ENCODE measurements around the gene BNIP3. TPM values are rescaled to one million over a fixed set of nuclear protein-coding genes. Genes with fewer than 3 reads are reported as not detected.

The BNIP3 gene
- polyA plus RNA-seq, 1 experiment: 73.5 TPM

- H3K4me3 ChIP-seq (ENCODE audit: low read depth, low read length): no peak overlapping the region
- H3K27me3 ChIP-seq (ENCODE audit: control insufficient read depth, insufficient read depth, low read length): no peaks in the 10 kb centered on the region
- H3K27ac ChIP-seq (ENCODE audit: low read depth, low read length): no peak overlapping the region
- DNase-seq (ENCODE audit: low read depth, low spot score): no peak
- H3K9me3 ChIP-seq (ENCODE audit: control insufficient read depth, insufficient read depth, low read length): peaks cover 3% of the 10 kb centered on the region; the same call in 1 of the 2 replicates
- peak; percentile 28; the same call in 1 of the 2 replicates for TF ChIP-seq CTCF (IDR thresholded peaks at IDR 0.05; ENCODE audit: low read depth, low read length)
- ChIA-PET CTCF (interaction anchor here (1.2 to 2.7 kb wide), 2 partner anchors 58 to 80 kb away, joined by 3 to 11 read pairs; no protein-coding TSS in a partner anchor), POLR2A (no interaction called here)
Observed at GRCh38 chr10:131943021-131943814, 38.5 kb downstream of the BNIP3 start.

- Histone ChIP-seq H3K4me3 (ENCODE audit: low read depth, low read length) (no peak overlapping the region), H3K27me3 (ENCODE audit: control insufficient read depth, insufficient read depth, low read length) (no peaks in the 10 kb centered on the region), H3K27ac (ENCODE audit: low read depth, low read length) (no peak overlapping the region), H3K9me3 (ENCODE audit: control insufficient read depth, insufficient read depth, low read length) (peaks cover 6% of the 10 kb centered on the region; the same call in 1 of the 2 replicates)
- TF ChIP-seq CTCF (IDR thresholded peaks at IDR 0.05; ENCODE audit: low read depth, low read length): no peak
- DNase-seq (ENCODE audit: low read depth, low spot score): no peak
- CTCF ChIA-PET: interaction anchor here (0.6 to 2.7 kb wide), 3 partner anchors 41 to 81 kb away, joined by 3 to 11 read pairs (median 5); no protein-coding TSS in a partner anchor
- POLR2A ChIA-PET: no interaction called here
Observed at GRCh38 chr10:131942455-131942854, 39.3 kb downstream of the BNIP3 start.

DNA sequence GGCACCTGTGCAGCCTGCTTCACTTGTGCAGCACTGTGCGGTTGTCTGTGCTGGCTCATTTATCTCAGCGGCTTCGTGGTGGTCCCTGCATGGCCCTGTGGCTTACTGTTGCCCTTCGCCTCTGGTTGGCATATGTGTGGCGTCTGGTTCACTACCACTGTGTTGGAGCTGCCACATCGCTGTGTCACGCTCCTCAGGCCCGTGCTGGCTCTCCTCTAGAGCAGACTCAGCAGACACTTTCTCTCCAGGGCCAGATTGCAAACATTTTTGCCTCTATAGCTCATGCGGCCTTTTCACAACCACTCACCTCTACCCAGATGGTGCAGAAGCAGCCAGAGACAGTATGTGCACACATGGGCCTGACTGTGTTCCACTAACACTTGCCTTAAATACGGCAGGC lies 43.0 kb downstream of the BNIP3 start:
- CTCF ChIA-PET: no interaction called here
- no peak for TF ChIP-seq CTCF (IDR thresholded peaks at IDR 0.05; ENCODE audit: low read depth, low read length)

DNA sequence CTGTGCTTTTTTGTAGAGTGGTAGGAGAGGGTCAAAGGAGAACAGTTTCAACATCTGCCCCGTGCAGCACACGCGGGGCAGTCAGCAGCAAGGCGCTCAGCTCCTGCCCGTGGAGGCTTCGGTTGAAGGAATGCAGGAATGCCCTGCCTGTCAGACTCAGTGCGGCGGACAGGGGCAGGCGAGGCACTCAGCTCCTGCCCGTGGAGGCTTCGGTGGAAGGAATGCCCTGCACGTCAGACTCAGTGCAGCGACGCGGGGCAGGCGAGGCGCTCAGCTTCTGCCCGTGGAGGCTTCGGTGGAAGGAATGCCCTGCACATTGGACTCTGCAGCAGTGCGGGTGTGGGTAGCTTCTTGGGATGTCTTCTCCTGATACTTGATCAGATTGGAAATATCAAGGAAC lies 43.9 kb downstream of the BNIP3 start:
- no peak for DNase-seq (ENCODE audit: low read depth, low spot score)
- ChIA-PET CTCF (no interaction called here), POLR2A (no interaction called here)
- Histone ChIP-seq H3K9me3 (ENCODE audit: control insufficient read depth, insufficient read depth, low read length) (peaks cover 7% of the 10 kb centered on the region; the same call in 1 of the 2 replicates), H3K27me3 (ENCODE audit: control insufficient read depth, insufficient read depth, low read length) (no peaks in the 10 kb centered on the region), H3K4me3 (ENCODE audit: low read depth, low read length) (no peak overlapping the region), H3K27ac (ENCODE audit: low read depth, low read length) (no peak overlapping the region)
- TF ChIP-seq CTCF (IDR thresholded peaks at IDR 0.05; ENCODE audit: low read depth, low read length): no peak

More for the DNA sequence above, 43.0 kb downstream of the BNIP3 start:
- H3K9me3 ChIP-seq (ENCODE audit: control insufficient read depth, insufficient read depth, low read length): peaks cover 3% of the 10 kb centered on the region; the same call in 1 of the 2 replicates
- no peaks in the 10 kb centered on the region for H3K27me3 ChIP-seq (ENCODE audit: control insufficient read depth, insufficient read depth, low read length)
- no peak overlapping the region for H3K4me3 ChIP-seq (ENCODE audit: low read depth, low read length)
- no peak overlapping the region for H3K27ac ChIP-seq (ENCODE audit: low read depth, low read length)
- POLR2A ChIA-PET: interaction anchor here (0.6 kb wide), 1 partner anchor 34 kb away, joined by 3 read pairs; no protein-coding TSS in a partner anchor
- DNase-seq (ENCODE audit: low read depth, low spot score): no peak

DNA sequence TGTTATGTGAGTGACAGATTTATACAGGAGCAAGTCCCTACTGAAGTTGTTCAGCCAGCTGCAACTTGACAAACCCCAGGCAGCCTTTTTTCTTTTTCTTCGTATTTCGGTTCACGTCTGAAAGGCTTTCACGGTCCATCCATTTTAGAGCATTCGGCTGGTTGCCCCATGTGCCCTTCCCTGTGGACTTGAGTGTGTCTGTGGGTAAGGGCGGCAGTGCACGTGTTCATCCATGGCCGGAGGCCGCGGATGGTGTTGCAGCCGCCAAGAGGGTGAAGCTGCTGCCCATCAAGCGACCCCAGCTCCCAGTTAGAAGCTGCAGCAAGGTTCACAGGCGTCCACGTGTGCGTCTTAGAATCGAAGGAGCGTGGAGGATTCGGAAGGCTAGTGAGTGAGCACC lies 45.0 kb downstream of the BNIP3 start:
- ChIA-PET POLR2A (no interaction called here), CTCF (interaction anchor here (1.0 to 1.5 kb wide), 2 partner anchors 9 to 51 kb away, joined by 3 to 4 read pairs; no protein-coding TSS in a partner anchor)
- Histone ChIP-seq H3K27ac (ENCODE audit: low read depth, low read length) (no peak overlapping the region), H3K4me3 (ENCODE audit: low read depth, low read length) (no peak overlapping the region), H3K9me3 (ENCODE audit: control insufficient read depth, insufficient read depth, low read length) (peaks cover 7% of the 10 kb centered on the region; the same call in 1 of the 2 replicates), H3K27me3 (ENCODE audit: control insufficient read depth, insufficient read depth, low read length) (no peaks in the 10 kb centered on the region)
- no peak for TF ChIP-seq CTCF (IDR thresholded peaks at IDR 0.05; ENCODE audit: low read depth, low read length)
- DNase-seq (ENCODE audit: low read depth, low spot score): no peak

Measured in AG04450 (cell line).